PC-3 (cell line): ENCODE data around the gene SENP7. TPM values are rescaled to one million over a fixed set of nuclear protein-coding genes. Genes with fewer than 3 reads are reported as not detected.

ENCODE experiments used
- ATAC-seq: fragments of 200-7000 bp; cut with Tn5 transposase; 2 replicates; pipeline ENCODE4 v1.9.1; 2020; ENCODE audit warnings: mild to moderate bottlenecking, moderate library complexity
- BruUV-seq: library from RNA; stranded (reverse); fragments of 400-500 nt; replicated peaks from 2 replicates; lab custom pipeline; 2021; lab: Mats Ljungman, UMichigan
- CTCF ChIA-PET: fragments of 300-600 bp; sonication (Branson Sonifier 250); formaldehyde crosslinking; loops from one replicate; lab custom pipeline; 2022; ENCODE audit warnings: antibody characterized with exemption; lab: Charles Lee
- POLR2A ChIA-PET: fragments of 300-600 bp; sonication (Branson Sonifier 250); formaldehyde crosslinking; loops from one replicate; lab custom pipeline; 2022; ENCODE audit warnings: antibody characterized with exemption; ENCODE audit not compliant: unreplicated experiment; lab: Charles Lee
- DNase-seq: peaks from one replicate; pipeline ENCODE4 v3.0.0-alpha.2; 2015
- H2AFZ ChIP-seq: fragments of 300-600 bp; sonication (generic); 2 replicates; pipeline ENCODE4 v1.6.0; 2016; ENCODE audit warnings: antibody characterized with exemption, low read length
- H3F3A ChIP-seq: fragments of 300-600 bp; sonication (generic); one replicate; pipeline ENCODE4 v1.6.0; 2017; ENCODE audit warnings: antibody characterized with exemption, low read length, control low read depth, mild to moderate bottlenecking; ENCODE audit not compliant: unreplicated experiment
- H3K27ac ChIP-seq: fragments of 300-600 bp; sonication (generic); 2 replicates; pipeline ENCODE4 v1.5.1; 2016; ENCODE audit warnings: mild to moderate bottlenecking, low read length
- H3K27me3 ChIP-seq: fragments of 300-600 bp; sonication (generic); 2 replicates; pipeline ENCODE4 v1.6.1; 2016; ENCODE audit warnings: low read length, mixed read lengths
- H3K36me3 ChIP-seq: fragments of 300-600 bp; sonication (generic); 2 replicates; pipeline ENCODE4 v1.6.1; 2016; ENCODE audit warnings: low read depth, mixed run types, low read length, mixed read lengths
- H3K4me1 ChIP-seq: fragments of 300-600 bp; sonication (generic); 2 replicates; pipeline ENCODE4 v1.5.1; 2016; ENCODE audit warnings: low read length; ENCODE audit not compliant: insufficient read depth
- H3K4me2 ChIP-seq: fragments of 300-600 bp; sonication (generic); 2 replicates; pipeline ENCODE4 v1.6.0; 2016; ENCODE audit warnings: low read length
- H3K4me3 ChIP-seq: fragments of 300-600 bp; sonication (generic); 2 replicates; pipeline ENCODE4 v1.5.1; 2016; ENCODE audit warnings: mild to moderate bottlenecking, low read length, mixed read lengths
- H3K79me2 ChIP-seq: fragments of 300-600 bp; sonication (generic); 2 replicates; pipeline ENCODE4 v1.6.1; 2017; ENCODE audit warnings: low read length, mixed read lengths
- H3K9ac ChIP-seq: fragments of 300-600 bp; sonication (generic); 2 replicates; pipeline ENCODE4 v1.6.0; 2016; ENCODE audit warnings: mild to moderate bottlenecking, low read length
- H3K9me2 ChIP-seq: fragments of 300-600 bp; sonication (generic); replicated peaks from 2 replicates; pipeline ENCODE4 v1.6.1; 2016; ENCODE audit warnings: mixed run types, low read length, mixed read lengths
- H3K9me3 ChIP-seq: fragments of 300-600 bp; sonication (generic); 2 replicates; pipeline ENCODE4 v1.6.1; 2016; ENCODE audit warnings: low read length, mixed read lengths
- H4K20me1 ChIP-seq: fragments of 300-600 bp; sonication (generic); 2 replicates; pipeline ENCODE4 v1.6.1; 2016; ENCODE audit warnings: low read length, mixed read lengths
- EZH2 ChIP-seq: fragments of 300-600 bp; sonication (generic); IDR thresholded peaks from one replicate; pipeline ENCODE4 v1.6.1; 2017; ENCODE audit warnings: antibody characterized with exemption, mild to moderate bottlenecking, low read length; ENCODE audit not compliant: unreplicated experiment
- EZH2phosphoT487 ChIP-seq: fragments of 300-600 bp; sonication (generic); IDR thresholded peaks from 2 replicates; pipeline ENCODE4 v1.6.1; 2018; ENCODE audit warnings: mild to moderate bottlenecking, antibody characterized with exemption, low read length, borderline replicate concordance
- intact Hi-C: fragments of 100-400 bp; cut with micrococcal nuclease; formaldehyde crosslinking; loops from 2 replicates; pipeline ENCODE4 v1.9.0; 2023
- total RNA-seq: library from RNA; depleted of rRNA; stranded (reverse); fragments of >200 nt; gene quantifications from 2 replicates; pipeline ENCODE4 v1.2.3, GENCODE V29; 2014
- TF ChIP-seq, protein P1 (sequence below): fragments of 300-600 bp; sonication (generic); conservative IDR thresholded peaks from 2 replicates; pipeline ENCODE4 v1.5.1; 2017; ENCODE audit warnings: antibody characterized with exemption, low read depth, mild to moderate bottlenecking, low read length

SENP7 gene
- total RNA-seq, 1 experiment from 2014 or later: 4.8 TPM

- no peak for TF ChIP-seq EZH2
- TF ChIP-seq, protein P1, sequence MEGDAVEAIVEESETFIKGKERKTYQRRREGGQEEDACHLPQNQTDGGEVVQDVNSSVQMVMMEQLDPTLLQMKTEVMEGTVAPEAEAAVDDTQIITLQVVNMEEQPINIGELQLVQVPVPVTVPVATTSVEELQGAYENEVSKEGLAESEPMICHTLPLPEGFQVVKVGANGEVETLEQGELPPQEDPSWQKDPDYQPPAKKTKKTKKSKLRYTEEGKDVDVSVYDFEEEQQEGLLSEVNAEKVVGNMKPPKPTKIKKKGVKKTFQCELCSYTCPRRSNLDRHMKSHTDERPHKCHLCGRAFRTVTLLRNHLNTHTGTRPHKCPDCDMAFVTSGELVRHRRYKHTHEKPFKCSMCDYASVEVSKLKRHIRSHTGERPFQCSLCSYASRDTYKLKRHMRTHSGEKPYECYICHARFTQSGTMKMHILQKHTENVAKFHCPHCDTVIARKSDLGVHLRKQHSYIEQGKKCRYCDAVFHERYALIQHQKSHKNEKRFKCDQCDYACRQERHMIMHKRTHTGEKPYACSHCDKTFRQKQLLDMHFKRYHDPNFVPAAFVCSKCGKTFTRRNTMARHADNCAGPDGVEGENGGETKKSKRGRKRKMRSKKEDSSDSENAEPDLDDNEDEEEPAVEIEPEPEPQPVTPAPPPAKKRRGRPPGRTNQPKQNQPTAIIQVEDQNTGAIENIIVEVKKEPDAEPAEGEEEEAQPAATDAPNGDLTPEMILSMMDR: no peak
- TF ChIP-seq EZH2phosphoT487: no peak
- Histone ChIP-seq H3K4me2 (no peak overlapping the region), H3K36me3 (0 out of 2 replicates have a peak, but pooled peaks cover 3% of the 10 kb centered on the region), H4K20me1 (no peaks in the 10 kb centered on the region), H3K9me2 (no peaks in the 10 kb centered on the region), H3F3A (no peaks in the 10 kb centered on the region), H2AFZ (no peak overlapping the region), H3K9ac (no peak overlapping the region), H3K4me1 (no peaks in the 10 kb centered on the region), H3K27me3 (no peaks in the 10 kb centered on the region), H3K27ac (no peak overlapping the region), H3K9me3 (0 out of 2 replicates have a peak, but pooled peaks cover 2% of the 10 kb centered on the region), H3K79me2 (no peaks in the 10 kb centered on the region), H3K4me3 (no peak overlapping the region)
- CTCF ChIA-PET: interaction anchor here (0.6 kb wide), 1 partner anchor 41 kb away, joined by 3 read pairs; no protein-coding TSS in a partner anchor
- POLR2A ChIA-PET: no interaction called here
- no peak for DNase-seq
- BruUV-seq: no TSS peak
- ATAC-seq: no peak
- intact Hi-C loops: loop anchor here (5.0 to 10.0 kb wide), 6 partner anchors 71 to 1549 kb away; no protein-coding TSS in a partner anchor
Observed at GRCh38 chr3:101383656-101384055, 129.4 kb downstream of the SENP7 start.

- Histone ChIP-seq H3K4me3 (no peak overlapping the region), H3K79me2 (no peaks in the 10 kb centered on the region), H4K20me1 (no peaks in the 10 kb centered on the region), H3K36me3 (0 out of 2 replicates have a peak, but pooled peaks cover 6% of the 10 kb centered on the region), H3K27ac (no peak overlapping the region), H3F3A (no peaks in the 10 kb centered on the region), H3K9me3 (no peaks in the 10 kb centered on the region), H3K27me3 (no peaks in the 10 kb centered on the region), H3K9me2 (no peaks in the 10 kb centered on the region), H3K4me1 (no peaks in the 10 kb centered on the region), H2AFZ (no peak overlapping the region), H3K4me2 (no peak overlapping the region), H3K9ac (no peak overlapping the region)
- BruUV-seq: no TSS peak
- intact Hi-C loops: loop anchor here (5.0 to 10.0 kb wide), 6 partner anchors 71 to 1548 kb away; no protein-coding TSS in a partner anchor
- TF ChIP-seq, protein P1: no peak
- TF ChIP-seq EZH2: no peak
- TF ChIP-seq EZH2phosphoT487: no peak
- ChIA-PET CTCF (interaction anchor here (0.6 kb wide), 1 partner anchor 41 kb away, joined by 3 read pairs; no protein-coding TSS in a partner anchor), POLR2A (no interaction called here)
- DNase-seq: no peak
- no peak for ATAC-seq
Observed at GRCh38 chr3:101383156-101383575, 129.8 kb downstream of the SENP7 start.

GRCh38 chr3:101381809-101382208, 131.2 kb downstream of the SENP7 start:
- BruUV-seq: no TSS peak
- Histone ChIP-seq H3K79me2 (no peaks in the 10 kb centered on the region), H3K27ac (no peak overlapping the region), H3K9me2 (no peaks in the 10 kb centered on the region), H3K4me3 (no peak overlapping the region), H3F3A (no peaks in the 10 kb centered on the region), H3K4me2 (no peak overlapping the region), H3K9me3 (no peaks in the 10 kb centered on the region), H2AFZ (no peak overlapping the region), H3K27me3 (no peaks in the 10 kb centered on the region), H4K20me1 (no peaks in the 10 kb centered on the region), H3K4me1 (no peaks in the 10 kb centered on the region), H3K36me3 (0 out of 2 replicates have a peak, but pooled peaks cover 6% of the 10 kb centered on the region), H3K9ac (no peak overlapping the region)
- intact Hi-C loops: loop anchor here (1.0 to 10.0 kb wide), 8 partner anchors 70 to 1547 kb away; no protein-coding TSS in a partner anchor
- POLR2A ChIA-PET: interaction anchor here (0.5 kb wide), 1 partner anchor 394 kb away, joined by 6 read pairs; no protein-coding TSS in a partner anchor
- CTCF ChIA-PET: interaction anchor here (0.6 to 1.4 kb wide), 7 partner anchors 112 to 628 kb away, joined by 3 to 21 read pairs (median 4); no protein-coding TSS in a partner anchor
- DNase-seq (peak; percentile 76), ATAC-seq (peak; percentile 79)
- no peak for TF ChIP-seq EZH2
- TF ChIP-seq, protein P1: peak; percentile 82
- TF ChIP-seq EZH2phosphoT487: no peak
